ENCODE results near the gene RALGPS1. TPM values are rescaled to one million over a fixed set of nuclear protein-coding genes. Genes with fewer than 3 reads are reported as not detected.
A peak's percentile ranks its signal among the peaks of the same experiment; 100 is the strongest.
"Not testable (repeated sequence)": the region's sequence is repeated elsewhere in the genome, so short reads cannot be mapped to it uniquely, and the experiment has no call there.

Gene RALGPS1
- total RNA-seq, 4 donors from 2014 or later = 4.6 to 11.9 (median 10.0) TPM

DNA sequence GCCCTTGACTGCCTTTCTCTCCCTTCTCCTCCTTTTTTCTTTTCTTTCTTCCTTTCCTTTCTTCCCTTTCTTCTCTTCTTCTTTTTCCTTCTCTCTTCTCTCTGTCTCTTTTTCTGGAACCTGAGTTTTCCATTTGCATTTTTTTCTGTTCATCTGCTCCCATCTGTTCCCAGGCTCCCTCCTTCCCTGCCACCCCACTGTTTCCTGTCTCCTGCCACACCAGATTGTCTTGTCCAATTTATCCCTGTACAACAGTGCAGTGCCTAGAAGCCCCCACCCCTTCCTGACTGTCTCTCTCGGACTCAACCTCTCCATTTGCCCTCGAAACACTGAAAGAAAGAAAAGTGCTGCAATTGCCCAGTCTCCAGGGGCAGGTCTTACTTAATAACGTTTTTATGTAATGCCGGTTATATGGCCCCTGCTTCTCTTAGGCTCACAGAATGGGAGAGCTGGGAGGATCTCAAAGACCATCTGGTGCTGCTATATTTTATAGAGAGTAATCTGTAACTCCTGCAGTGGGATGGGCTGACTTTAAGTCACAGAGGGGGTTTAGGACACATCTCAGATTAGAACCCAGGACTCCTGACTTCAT is 101.4 kb downstream of the RALGPS1 start:
- Histone ChIP-seq H3K36me3 (no peaks in the 10 kb centered on the region), H3K4me1 (peaks cover 5 to 30% (median 25%) of the 10 kb centered on the region in 4 donors), H3K4me3 (no peak overlapping the region), H3K9me3 (no peaks in the 10 kb centered on the region), H3K27me3 (no peaks in the 10 kb centered on the region), H3K27ac (replicated peaks in 1 of 4) (no peak overlapping the region)
- WGBS = 86% methylated on average over 4 of the region's 4 CpGs
- TF ChIP-seq, protein P1, sequence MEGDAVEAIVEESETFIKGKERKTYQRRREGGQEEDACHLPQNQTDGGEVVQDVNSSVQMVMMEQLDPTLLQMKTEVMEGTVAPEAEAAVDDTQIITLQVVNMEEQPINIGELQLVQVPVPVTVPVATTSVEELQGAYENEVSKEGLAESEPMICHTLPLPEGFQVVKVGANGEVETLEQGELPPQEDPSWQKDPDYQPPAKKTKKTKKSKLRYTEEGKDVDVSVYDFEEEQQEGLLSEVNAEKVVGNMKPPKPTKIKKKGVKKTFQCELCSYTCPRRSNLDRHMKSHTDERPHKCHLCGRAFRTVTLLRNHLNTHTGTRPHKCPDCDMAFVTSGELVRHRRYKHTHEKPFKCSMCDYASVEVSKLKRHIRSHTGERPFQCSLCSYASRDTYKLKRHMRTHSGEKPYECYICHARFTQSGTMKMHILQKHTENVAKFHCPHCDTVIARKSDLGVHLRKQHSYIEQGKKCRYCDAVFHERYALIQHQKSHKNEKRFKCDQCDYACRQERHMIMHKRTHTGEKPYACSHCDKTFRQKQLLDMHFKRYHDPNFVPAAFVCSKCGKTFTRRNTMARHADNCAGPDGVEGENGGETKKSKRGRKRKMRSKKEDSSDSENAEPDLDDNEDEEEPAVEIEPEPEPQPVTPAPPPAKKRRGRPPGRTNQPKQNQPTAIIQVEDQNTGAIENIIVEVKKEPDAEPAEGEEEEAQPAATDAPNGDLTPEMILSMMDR (IDR thresholded peaks at IDR 0.05) = no peak
- TF ChIP-seq EP300 (IDR thresholded peaks at IDR 0.05) (no peak), POLR2A (IDR thresholded peaks at IDR 0.05; ENCODE audit: low read depth) (no peak), POLR2AphosphoS5 (IDR thresholded peaks at IDR 0.05) (no peak)
- intact Hi-C loops (cut with DNase I) = no loop called here
- no peak for DNase-seq (ENCODE audit: extremely low spot score)

DNA sequence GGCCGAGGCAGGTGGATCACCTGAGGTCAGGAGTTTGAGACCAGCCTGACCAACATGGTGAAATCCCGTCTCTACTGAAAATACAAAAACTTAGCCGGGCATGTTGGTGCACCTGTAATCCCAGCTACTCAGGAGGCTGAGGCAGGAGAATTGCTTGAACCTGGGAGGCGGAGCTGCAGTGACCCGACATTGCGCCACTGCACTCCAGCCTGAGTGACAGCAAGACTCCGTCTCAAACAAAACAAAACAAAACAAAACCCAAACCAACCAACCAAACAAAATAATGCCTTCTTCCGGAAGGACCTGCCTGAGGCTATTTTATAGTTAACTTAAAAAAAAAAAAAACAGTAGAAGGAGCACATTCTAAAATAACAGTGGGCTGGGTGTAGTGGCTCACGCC is 103.4 kb downstream of the RALGPS1 start:
- H3K27me3 ChIP-seq; DNase-seq (ENCODE audit: extremely low spot score); H3K27ac ChIP-seq (replicated peaks in 1 of 4); H3K9me3 ChIP-seq; H3K36me3 ChIP-seq; H3K4me3 ChIP-seq; intact Hi-C loops (cut with DNase I): not testable (repeated sequence)
- WGBS = 98% methylated on average over 9 of the region's 9 CpGs
- peaks cover 21 to 41% (median 35%) of the 10 kb centered on the region in 4 donors for H3K4me1 ChIP-seq

DNA sequence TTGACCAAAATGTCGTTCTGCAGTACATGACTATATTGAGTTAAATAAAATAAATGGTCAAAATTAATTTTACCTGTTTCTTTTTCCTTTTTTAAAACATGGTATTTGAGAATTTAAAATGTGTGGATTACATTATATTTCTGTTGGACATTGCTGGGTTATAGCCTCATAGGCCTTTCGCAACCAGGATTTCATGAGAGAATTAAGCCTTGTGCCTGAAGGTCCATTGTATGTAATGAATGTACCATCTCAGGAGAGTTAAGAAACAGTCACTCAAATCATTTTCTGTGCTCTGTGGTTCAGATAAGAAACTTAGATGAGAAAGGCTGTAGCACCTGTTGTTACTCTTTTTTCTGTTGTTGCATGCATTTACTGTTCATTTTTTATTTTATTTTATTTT is 104.4 kb downstream of the RALGPS1 start:
- intact Hi-C loops (cut with DNase I) = no loop called here
- TF ChIP-seq, protein P1 (IDR thresholded peaks at IDR 0.05) = no peak
- TF ChIP-seq POLR2AphosphoS5 (IDR thresholded peaks at IDR 0.05) (no peak), EP300 (IDR thresholded peaks at IDR 0.05) (no peak), POLR2A (IDR thresholded peaks at IDR 0.05; ENCODE audit: low read depth) (no peak)
- Histone ChIP-seq H3K36me3 (no peaks in the 10 kb centered on the region), H3K9me3 (no peaks in the 10 kb centered on the region), H3K27me3 (no peaks in the 10 kb centered on the region), H3K4me1 (peaks cover 28 to 42% (median 38%) of the 10 kb centered on the region in 4 donors), H3K27ac (replicated peaks in 1 of 4) (no peak overlapping the region), H3K4me3 (no peak overlapping the region)
- no peak for DNase-seq (ENCODE audit: extremely low spot score)
- 97% methylated on average over 2 of the region's 2 CpGs for WGBS

DNA sequence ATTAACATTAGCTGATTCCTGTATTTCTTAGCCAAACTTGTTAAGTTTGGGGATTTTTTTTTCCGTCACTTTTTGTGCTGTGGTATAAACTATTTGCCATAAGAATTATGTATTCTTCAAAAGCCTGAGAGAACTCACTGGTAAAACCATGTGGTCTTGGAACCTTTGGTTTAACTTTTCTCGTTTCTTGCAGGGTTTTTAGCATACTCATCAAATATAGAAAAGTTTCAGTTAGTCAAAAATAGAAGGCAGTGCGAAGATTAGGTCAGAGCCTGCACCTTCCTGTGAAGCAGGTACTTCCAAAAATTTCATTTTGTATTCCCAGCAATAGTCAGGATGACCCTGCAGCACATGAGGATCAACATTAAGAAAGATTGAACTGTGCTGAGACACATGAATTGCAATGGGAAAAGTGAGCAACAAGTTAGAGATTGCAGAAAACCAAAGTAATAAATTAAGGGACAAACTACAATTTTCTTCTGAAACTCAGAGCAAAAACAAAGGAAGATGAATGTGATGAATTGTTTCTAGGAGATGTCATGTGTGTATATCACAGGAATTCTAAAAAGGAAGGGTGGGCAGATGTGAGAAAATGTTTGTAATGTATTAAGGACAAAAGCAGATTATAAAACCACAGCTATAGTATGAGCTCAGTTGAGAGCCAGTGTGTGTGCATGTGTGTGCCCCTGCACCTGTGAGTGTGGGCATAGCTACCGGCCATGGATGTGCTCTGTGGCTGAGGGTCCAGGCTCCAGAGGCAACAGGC is 105.6 kb downstream of the RALGPS1 start:
- H3K27ac ChIP-seq (replicated peaks in 1 of 4) = peak overlapping the region in 3 of 4 donors; percentile 68 to 76 (median 75)
- 88% methylated on average over 4 of the region's 4 CpGs for WGBS

DNA sequence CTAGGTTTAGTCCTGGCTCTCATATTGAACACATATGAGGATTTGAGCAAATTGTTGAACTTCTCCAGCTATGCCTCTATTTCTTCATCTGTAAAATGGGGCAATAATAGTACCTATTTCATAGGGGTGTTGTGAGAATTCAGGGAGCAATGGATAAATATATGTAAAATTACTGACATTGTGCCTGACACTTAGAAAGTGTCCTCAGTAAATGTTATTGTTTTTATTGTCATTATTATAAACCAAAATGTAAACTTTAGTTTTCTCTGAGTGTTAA is 106.2 kb downstream of the RALGPS1 start:
- Histone ChIP-seq H3K27me3 (no peaks in the 10 kb centered on the region), H3K27ac (replicated peaks in 1 of 4) (peak overlapping the region; percentile 68 to 76 (median 74)), H3K9me3 (no peaks in the 10 kb centered on the region), H3K4me3 (no peak overlapping the region), H3K4me1 (peaks cover 29 to 38% (median 32%) of the 10 kb centered on the region in 4 donors), H3K36me3 (no peaks in the 10 kb centered on the region)
- DNase-seq (ENCODE audit: extremely low spot score) = no peak
- TF ChIP-seq POLR2A (IDR thresholded peaks at IDR 0.05; ENCODE audit: low read depth) (no peak), POLR2AphosphoS5 (IDR thresholded peaks at IDR 0.05) (no peak), EP300 (IDR thresholded peaks at IDR 0.05) (no peak)
- TF ChIP-seq, protein P1 (IDR thresholded peaks at IDR 0.05) = no peak
- intact Hi-C loops (cut with DNase I) = loop anchor here (5.0 kb wide), 1 partner anchor 177 kb away; no protein-coding TSS in a partner anchor

More for the DNA sequence above, 105.6 kb downstream of the RALGPS1 start:
- peaks cover 29 to 38% (median 32%) of the 10 kb centered on the region in 4 donors for H3K4me1 ChIP-seq
- no peaks in the 10 kb centered on the region for H3K27me3 ChIP-seq
- H3K4me3 ChIP-seq = no peak overlapping the region
- H3K36me3 ChIP-seq = no peaks in the 10 kb centered on the region
- no peaks in the 10 kb centered on the region for H3K9me3 ChIP-seq
- DNase-seq (ENCODE audit: extremely low spot score) = no peak
- intact Hi-C loops (cut with DNase I) = loop anchor here (5.0 kb wide), 1 partner anchor 177 kb away; no protein-coding TSS in a partner anchor
- TF ChIP-seq EP300 (IDR thresholded peaks at IDR 0.05) = no peak
- no peak for TF ChIP-seq POLR2A (IDR thresholded peaks at IDR 0.05; ENCODE audit: low read depth)
- TF ChIP-seq, protein P1 (IDR thresholded peaks at IDR 0.05) = no peak
- no peak for TF ChIP-seq POLR2AphosphoS5 (IDR thresholded peaks at IDR 0.05)
